GM12878 (cell line): ENCODE results near the gene SSMEM1.
"Not testable (repeated sequence)": the region's sequence is repeated elsewhere in the genome, so short reads cannot be mapped to it uniquely, and the experiment has no call there.

Experiments used
- ATF3 ChIP-seq: IDR thresholded peaks from 2 replicates; pipeline ENCODE4 v1.6.1; 2011; ENCODE audit warnings: low read depth, mild to moderate bottlenecking, low read length, moderate library complexity, borderline replicate concordance; ENCODE audit errors: extremely low read depth
- CTCF ChIP-seq, 3 experiments: IDR thresholded peaks in 2 of 3; conservative IDR thresholded peaks in 1 of 3; 2 replicates each; pipeline ENCODE4 v1.5.1; 2011; ENCODE audit warnings: low read depth in 3 of 3, low read length in 3 of 3, mild to moderate bottlenecking in 3 of 3, control low read depth in 2 of 3, moderate library complexity in 2 of 3, inconsistent platforms in 1 of 3, mixed read lengths in 1 of 3; ENCODE audit not compliant: control insufficient read depth in 2 of 3, insufficient read depth in 1 of 3; ENCODE audit errors: extremely low read depth in 1 of 3
- EED ChIP-seq: sonication (generic); IDR thresholded peaks from 2 replicates; pipeline ENCODE4 v1.6.1; 2016; ENCODE audit warnings: antibody characterized with exemption, low read depth
- JUNB ChIP-seq: IDR thresholded peaks from 2 replicates; pipeline ENCODE4 v1.6.1; 2016; ENCODE audit warnings: antibody characterized with exemption, mild to moderate bottlenecking
- JUND ChIP-seq: IDR thresholded peaks from 2 replicates; pipeline ENCODE4 v1.6.1; 2012; ENCODE audit warnings: low read depth, mild to moderate bottlenecking, low read length, improper control_type of control experiment, moderate library complexity
- MXI1 ChIP-seq: fragments of 150-350 bp; IDR thresholded peaks from 2 replicates; pipeline ENCODE4 v1.6.1; 2011; ENCODE audit warnings: low read depth, mild to moderate bottlenecking, inconsistent platforms, low read length, improper control_type of control experiment
- PBX3 ChIP-seq: IDR thresholded peaks from 2 replicates; pipeline ENCODE4 v1.6.1; 2011; ENCODE audit warnings: mild to moderate bottlenecking, low read depth, low read length, moderate library complexity; ENCODE audit not compliant: insufficient replicate concordance
- SIN3A ChIP-seq: IDR thresholded peaks from 2 replicates; pipeline ENCODE4 v1.6.1; 2012; ENCODE audit warnings: low read depth, low read length, improper control_type of control experiment
- TARDBP ChIP-seq: IDR thresholded peaks from 2 replicates; pipeline ENCODE4 v1.6.1; 2016; ENCODE audit warnings: borderline replicate concordance
- YBX1 ChIP-seq: fragments of 450-650 bp; IDR thresholded peaks from 2 replicates; pipeline ENCODE4 v1.6.1; 2016; ENCODE audit warnings: antibody characterized with exemption

- TF ChIP-seq PBX3; CTCF (IDR thresholded peaks at IDR 0.05 in 2 of 3, conservative IDR thresholded peaks at IDR 0.05 in 1 of 3; ENCODE audit: control insufficient read depth in 2 of 3, extremely low read depth in 1 of 3, insufficient read depth in 1 of 3, low read depth in 3 of 3, low read length in 3 of 3); YBX1; MXI1; EED; TARDBP; JUNB; SIN3A; JUND; ATF3: not testable (repeated sequence)
These were observed 28.7 kb downstream of the SSMEM1 start for GRCh38 chr7:130236361-130236760.
